K562 (cell line): Measurements from ENCODE around the gene OTOGL. TPM values are rescaled to one million over a fixed set of nuclear protein-coding genes. Genes with fewer than 3 reads are reported as not detected.

Source experiments
- ATAC-seq: fragments of 200-7000 bp; cut with Tn5 transposase; 3 replicates; pipeline ENCODE4 v1.9.1; 2020; ENCODE audit warnings: moderate library complexity
- BruUV-seq: library from RNA; stranded (reverse); fragments of 400-500 nt; replicated peaks from 2 replicates; lab custom pipeline; 2021; lab: Mats Ljungman, UMichigan
- CTCF ChIA-PET: fragments of 300-600 bp; formaldehyde crosslinking; extraction: SDS; loops from one replicate; lab custom pipeline; 2021; ENCODE audit warnings: low intra/inter-chr PET ratio; lab: Yijun Ruan, JAX
- POLR2A ChIA-PET: fragments of 300-600, 350-650 bp; sonication (Branson Sonifier 250); formaldehyde crosslinking; extraction: SDS; loops from one replicate; lab custom pipeline; 2021; ENCODE audit warnings: antibody characterized with exemption, inconsistent platforms; lab: Yijun Ruan, JAX
- DNase-seq, 4 experiments: peaks; one replicate each; pipeline versions ENCODE4 v3.0.0 to v3.0.0-alpha.2; 2011 to 2018; ENCODE audit warnings: low spot score in 3 of 4, mixed read lengths in 3 of 4; ENCODE audit errors: extremely low read depth in 1 of 4
- FAIRE-seq: peaks from 2 replicates; lab custom pipeline; 2011; peaks lifted over from hg19 to GRCh38; lab: Jason Lieb, UNC
- H2AFZ ChIP-seq: 2 replicates; pipeline ENCODE4 v1.6.0; 2011; ENCODE audit warnings: low read depth, low read length, control low read depth, inconsistent platforms
- H3K27ac ChIP-seq: fragments of 200-600 bp; 3 replicates; pipeline ENCODE4 v1.8.0; 2011; ENCODE audit warnings: low read depth, mild to moderate bottlenecking, control low read depth, inconsistent platforms, low read length, moderate library complexity, mixed read lengths; ENCODE audit errors: extremely low read depth
- H3K27me3 ChIP-seq, 2 experiments: fragments of 300-600 bp in 1 of 2; 2 replicates in 1 of 2; 3 replicates in 1 of 2; pipeline versions ENCODE4 v1.6.0 to v1.8.0; 2011; ENCODE audit warnings: inconsistent platforms in 2 of 2, low read length in 2 of 2, mild to moderate bottlenecking in 1 of 2, mixed read lengths in 1 of 2, moderate library complexity in 1 of 2; ENCODE audit not compliant: control insufficient read depth in 2 of 2, insufficient read depth in 2 of 2
- H3K36me3 ChIP-seq: fragments of 300-600 bp; 3 replicates; pipeline ENCODE4 v1.8.0; 2011; ENCODE audit warnings: mild to moderate bottlenecking, low read length, inconsistent platforms; ENCODE audit not compliant: control insufficient read depth, insufficient read depth
- H3K4me1 ChIP-seq, 2 experiments: fragments of 200-600 bp in 1 of 2; replicated peaks in 1 of 2; 2 replicates in 1 of 2; 3 replicates in 1 of 2; pipeline versions ENCODE4 v1.5.1 to v1.8.0; 2011; ENCODE audit warnings: inconsistent platforms in 2 of 2, low read length in 2 of 2, mild to moderate bottlenecking in 1 of 2, mixed read lengths in 1 of 2, moderate library complexity in 1 of 2; ENCODE audit not compliant: control insufficient read depth in 2 of 2, insufficient read depth in 2 of 2
- H3K4me2 ChIP-seq: 2 replicates; pipeline ENCODE4 v1.6.1; 2011; ENCODE audit warnings: low read length, control low read depth, inconsistent platforms, mixed read lengths; ENCODE audit not compliant: insufficient read depth
- H3K4me3 ChIP-seq: fragments of 200-600 bp; sonication (generic), shearing (Covaris generic); 2 replicates; pipeline ENCODE4 v1.5.1; 2016; ENCODE audit warnings: control low read depth, inconsistent platforms
- H3K79me2 ChIP-seq: fragments of 200-600 bp; 3 replicates; pipeline ENCODE4 v1.8.0; 2011; ENCODE audit warnings: low read length, inconsistent platforms; ENCODE audit not compliant: control insufficient read depth, insufficient read depth
- H3K9ac ChIP-seq, 2 experiments: 2 replicates each; pipeline versions ENCODE4 v1.6.0 to v1.6.1; 2011; ENCODE audit warnings: low read depth in 2 of 2, low read length in 2 of 2, control low read depth in 1 of 2, inconsistent platforms in 1 of 2, mild to moderate bottlenecking in 1 of 2, mixed read lengths in 1 of 2; ENCODE audit not compliant: insufficient read depth in 1 of 2
- H3K9me1 ChIP-seq: one replicate; pipeline ENCODE4 v1.6.0; 2011; ENCODE audit warnings: inconsistent platforms, mild to moderate bottlenecking, low read length, moderate library complexity; ENCODE audit not compliant: control insufficient read depth, insufficient read depth
- H3K9me3 ChIP-seq: replicated peaks from 2 replicates; pipeline ENCODE4 v1.5.1; 2011; ENCODE audit warnings: low read depth, low read length, inconsistent platforms; ENCODE audit not compliant: control insufficient read depth, insufficient read depth
- H4K20me1 ChIP-seq: replicated peaks from 2 replicates; pipeline ENCODE4 v1.6.1; 2011; ENCODE audit warnings: low read length, inconsistent platforms, mixed read lengths; ENCODE audit not compliant: control insufficient read depth, insufficient read depth
- ADNP ChIP-seq: fragments of 200-800 bp; sonication (Bioruptor generic); IDR thresholded peaks from 2 replicates; pipeline ENCODE4 v1.6.1; 2016; ENCODE audit warnings: missing genetic modification characterization, missing compliant biosample characterization
- ARID1B ChIP-seq: fragments of 450-650 bp; IDR thresholded peaks from 2 replicates; pipeline ENCODE4 v1.6.1; 2016; ENCODE audit warnings: antibody characterized with exemption, mild to moderate bottlenecking, inconsistent platforms
- CCAR2 ChIP-seq: fragments of 200-400 bp; formaldehyde crosslinking; IDR thresholded peaks from 2 replicates; pipeline ENCODE4 v1.6.1; 2017; ENCODE audit warnings: mild to moderate bottlenecking, low read depth, low read length
- KAT2B ChIP-seq: IDR thresholded peaks from one replicate; pipeline ENCODE4 v1.6.1; 2012; ENCODE audit warnings: low read depth, mild to moderate bottlenecking, control low read depth, inconsistent platforms, low read length, moderate library complexity
- POLR2H ChIP-seq: IDR thresholded peaks from 2 replicates; pipeline ENCODE4 v1.6.1; 2016; ENCODE audit warnings: missing genetic modification characterization, low read depth, mild to moderate bottlenecking, control low read depth, missing compliant biosample characterization, moderate library complexity
- RBM17 ChIP-seq: fragments of 200-400 bp; formaldehyde crosslinking; IDR thresholded peaks from 2 replicates; pipeline ENCODE4 v1.6.1; 2017; ENCODE audit warnings: low read depth, mild to moderate bottlenecking, low read length, borderline replicate concordance
- TCF7L2 ChIP-seq: fragments of 150-350 bp; IDR thresholded peaks from 2 replicates; pipeline ENCODE4 v1.6.1; 2016; ENCODE audit warnings: low read depth, mild to moderate bottlenecking, low read length, moderate library complexity
- TEAD1 ChIP-seq, 2 experiments: fragments of 450-650 bp in 1 of 2; sonication (generic) in 1 of 2; formaldehyde crosslinking; IDR thresholded peaks; 2 replicates each; pipeline versions ENCODE4 v1.4.0 to v1.8.0; 2020 to 2022; ENCODE audit warnings: mild to moderate bottlenecking in 2 of 2, missing genetic modification reagents in 1 of 2
- ZNF696 ChIP-seq: fragments of 250-450 bp; sonication (Bioruptor Pico); conservative IDR thresholded peaks from 2 replicates; pipeline ENCODE4 v1.4.0; 2020; ENCODE audit warnings: mild to moderate bottlenecking, moderate library complexity
- WGBS: fragments of 100-300 bp; shearing (Covaris generic); methylation state at CpG from one replicate; pipeline ENCODE4 v1.1.6; 2016; ENCODE audit warnings: low coverage, mixed read lengths; ENCODE audit not compliant: insufficient coverage; ENCODE audit errors: missing lambda C conversion rate; 5-methylcytosine and 5-hydroxymethylcytosine counted together
- in situ Hi-C: fragments of 300-500 bp; cut with MboI; formaldehyde crosslinking; loops from 4 replicates; pipeline ENCODE4 v1.15.0; 2018; ENCODE audit warnings: inconsistent platforms, mixed read lengths
- intact Hi-C: fragments of 100-400 bp; cut with micrococcal nuclease; formaldehyde crosslinking; loops from 2 replicates; pipeline ENCODE4 v1.14.2; 2022
- polyA plus RNA-seq, 8 experiments: library from polyadenylated mRNA; depleted of rRNA in 4 of 8; stranded (reverse) in 5 of 8; unstranded in 3 of 8; fragments of >200 nt; fragmentation: Nextera tagmentation in 2 of 8; fragmentation: Illumina TruSeq in 1 of 8; extraction: Ambion mirVana in 2 of 8; extraction: Trizol in 1 of 8; gene quantifications; 2 replicates each; pipeline versions ENCODE4 v1.2.1 to v1.2.3, GENCODE V29; 2011 to 2014; ENCODE audit warnings: inconsistent platforms in 1 of 8, missing spikeins in 1 of 8
- total RNA-seq, 7 experiments: library from RNA; depleted of rRNA in 6 of 7; stranded (reverse); fragments of >200 nt in 6 of 7; fragmentation: Illumina TruSeq in 2 of 7; extraction: Trizol in 2 of 7; gene quantifications; 2 replicates each; pipeline versions ENCODE4 v1.2.1 to v1.2.3, GENCODE V29; 2011 to 2021; ENCODE audit warnings: low replicate concordance in 1 of 7
- TF ChIP-seq, protein P1 (sequence below): fragments of 200-400 bp; formaldehyde crosslinking; IDR thresholded peaks from 2 replicates; pipeline ENCODE4 v1.6.1; 2017; ENCODE audit warnings: mild to moderate bottlenecking, low read depth, low read length, moderate library complexity
- TF ChIP-seq, protein P2 (sequence below): fragments of 450-650 bp; conservative IDR thresholded peaks from 2 replicates; pipeline ENCODE4 v1.6.1; 2016; ENCODE audit warnings: missing genetic modification characterization, low read depth, mild to moderate bottlenecking, missing compliant biosample characterization, moderate library complexity

The OTOGL gene
- total and polyA plus RNA-seq, 9 of the 15 experiments (the other 6 are each of a cell fraction or from before 2014, with no cell fraction given), result 0.02 to 0.03 TPM; not detected in 7

DNA sequence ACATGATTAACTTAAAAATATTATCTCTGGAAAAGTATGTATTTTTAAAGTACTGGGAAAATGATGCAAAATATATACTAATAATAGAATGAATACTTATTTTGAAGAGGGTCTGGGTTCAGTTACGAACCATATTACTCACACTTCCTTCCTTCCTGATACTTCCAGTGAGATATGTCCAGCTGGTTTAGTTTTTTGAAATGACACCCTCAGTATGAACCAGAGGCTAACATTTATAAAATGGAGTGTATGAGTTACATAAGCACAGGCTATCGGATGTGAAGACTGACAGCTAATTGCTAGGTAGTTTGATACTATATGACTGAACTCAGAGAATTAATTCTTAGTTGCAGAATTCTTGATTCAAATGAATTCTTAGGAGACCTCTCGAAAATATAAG, 122.9 kb downstream of the OTOGL start:
- H3K9me1 ChIP-seq, result no peaks in the 10 kb centered on the region
- ATAC-seq (no peak), DNase-seq (no peak), FAIRE-seq (no peak)
- H3K4me1 ChIP-seq, result no peaks in the 10 kb centered on the region
- H3K79me2 ChIP-seq, result no peaks in the 10 kb centered on the region
- no peaks in the 10 kb centered on the region for H4K20me1 ChIP-seq
- no peaks in the 10 kb centered on the region for H3K36me3 ChIP-seq
- no peak overlapping the region for H3K27ac ChIP-seq
- H3K9me3 ChIP-seq, result no peaks in the 10 kb centered on the region
- POLR2A ChIA-PET, result interaction anchor here (0.6 kb wide), 1 partner anchor 93 kb away, joined by 4 read pairs; no protein-coding TSS in a partner anchor
- in situ Hi-C loops, result no loop called here
- WGBS, result 0% methylated on average over 3 of the region's 3 CpGs
- BruUV-seq, result no TSS peak
- H3K9ac ChIP-seq, result no peak overlapping the region
- H3K4me3 ChIP-seq, result no peak overlapping the region
- intact Hi-C loops, result no loop called here
- no peak overlapping the region for H2AFZ ChIP-seq
- TF ChIP-seq CCAR2 (no peak), TCF7L2 (no peak), KAT2B (no peak), RBM17 (no peak), POLR2H (tag) (no peak), TEAD1 (CRISPR knock-in tag; IDR thresholded peaks at IDR 0.05) (no peak), ADNP (tag) (no peak), ZNF696 (CRISPR knock-in tag) (no peak), ARID1B (no peak)
- TF ChIP-seq, protein P1, sequence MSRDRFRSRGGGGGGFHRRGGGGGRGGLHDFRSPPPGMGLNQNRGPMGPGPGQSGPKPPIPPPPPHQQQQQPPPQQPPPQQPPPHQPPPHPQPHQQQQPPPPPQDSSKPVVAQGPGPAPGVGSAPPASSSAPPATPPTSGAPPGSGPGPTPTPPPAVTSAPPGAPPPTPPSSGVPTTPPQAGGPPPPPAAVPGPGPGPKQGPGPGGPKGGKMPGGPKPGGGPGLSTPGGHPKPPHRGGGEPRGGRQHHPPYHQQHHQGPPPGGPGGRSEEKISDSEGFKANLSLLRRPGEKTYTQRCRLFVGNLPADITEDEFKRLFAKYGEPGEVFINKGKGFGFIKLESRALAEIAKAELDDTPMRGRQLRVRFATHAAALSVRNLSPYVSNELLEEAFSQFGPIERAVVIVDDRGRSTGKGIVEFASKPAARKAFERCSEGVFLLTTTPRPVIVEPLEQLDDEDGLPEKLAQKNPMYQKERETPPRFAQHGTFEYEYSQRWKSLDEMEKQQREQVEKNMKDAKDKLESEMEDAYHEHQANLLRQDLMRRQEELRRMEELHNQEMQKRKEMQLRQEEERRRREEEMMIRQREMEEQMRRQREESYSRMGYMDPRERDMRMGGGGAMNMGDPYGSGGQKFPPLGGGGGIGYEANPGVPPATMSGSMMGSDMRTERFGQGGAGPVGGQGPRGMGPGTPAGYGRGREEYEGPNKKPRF, result no peak
- TF ChIP-seq, protein P2, sequence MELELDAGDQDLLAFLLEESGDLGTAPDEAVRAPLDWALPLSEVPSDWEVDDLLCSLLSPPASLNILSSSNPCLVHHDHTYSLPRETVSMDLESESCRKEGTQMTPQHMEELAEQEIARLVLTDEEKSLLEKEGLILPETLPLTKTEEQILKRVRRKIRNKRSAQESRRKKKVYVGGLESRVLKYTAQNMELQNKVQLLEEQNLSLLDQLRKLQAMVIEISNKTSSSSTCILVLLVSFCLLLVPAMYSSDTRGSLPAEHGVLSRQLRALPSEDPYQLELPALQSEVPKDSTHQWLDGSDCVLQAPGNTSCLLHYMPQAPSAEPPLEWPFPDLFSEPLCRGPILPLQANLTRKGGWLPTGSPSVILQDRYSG (tag), result no peak
- no peak overlapping the region for H3K4me2 ChIP-seq
- H3K27me3 ChIP-seq, result no peaks in the 10 kb centered on the region
- CTCF ChIA-PET, result no interaction called here
